Measurements from ENCODE around the gene LMBR1L.

GRCh38 chr12:49110464-49111155 is at the start of gene LMBR1L:
- TF ChIP-seq CTCF (conservative IDR thresholded peaks at IDR 0.05) (no peak; the same call in 1 of the 2 replicates), ZFX (IDR thresholded peaks at IDR 0.05) (0 out of 2 replicates have a peak, but pooled peaks have one; percentile 21)
